ENCODE results near the gene TGFA.

Gene TGFA

GRCh38 chr2:70480468-70480867, 73.2 kb downstream of the TGFA start:
- TF ChIP-seq, protein P1, sequence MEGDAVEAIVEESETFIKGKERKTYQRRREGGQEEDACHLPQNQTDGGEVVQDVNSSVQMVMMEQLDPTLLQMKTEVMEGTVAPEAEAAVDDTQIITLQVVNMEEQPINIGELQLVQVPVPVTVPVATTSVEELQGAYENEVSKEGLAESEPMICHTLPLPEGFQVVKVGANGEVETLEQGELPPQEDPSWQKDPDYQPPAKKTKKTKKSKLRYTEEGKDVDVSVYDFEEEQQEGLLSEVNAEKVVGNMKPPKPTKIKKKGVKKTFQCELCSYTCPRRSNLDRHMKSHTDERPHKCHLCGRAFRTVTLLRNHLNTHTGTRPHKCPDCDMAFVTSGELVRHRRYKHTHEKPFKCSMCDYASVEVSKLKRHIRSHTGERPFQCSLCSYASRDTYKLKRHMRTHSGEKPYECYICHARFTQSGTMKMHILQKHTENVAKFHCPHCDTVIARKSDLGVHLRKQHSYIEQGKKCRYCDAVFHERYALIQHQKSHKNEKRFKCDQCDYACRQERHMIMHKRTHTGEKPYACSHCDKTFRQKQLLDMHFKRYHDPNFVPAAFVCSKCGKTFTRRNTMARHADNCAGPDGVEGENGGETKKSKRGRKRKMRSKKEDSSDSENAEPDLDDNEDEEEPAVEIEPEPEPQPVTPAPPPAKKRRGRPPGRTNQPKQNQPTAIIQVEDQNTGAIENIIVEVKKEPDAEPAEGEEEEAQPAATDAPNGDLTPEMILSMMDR (IDR thresholded peaks at IDR 0.05), result no peak

- TF ChIP-seq, protein P1 (IDR thresholded peaks at IDR 0.05), result no peak
Observed at GRCh38 chr2:70479816-70480215, 73.8 kb downstream of the TGFA start.

GRCh38 chr2:70477441-70477844, 76.2 kb downstream of the TGFA start:
- TF ChIP-seq, protein P1 (IDR thresholded peaks at IDR 0.05), result no peak

GRCh38 chr2:70475266-70475665, 78.4 kb downstream of the TGFA start:
- TF ChIP-seq, protein P1 (IDR thresholded peaks at IDR 0.05), result no peak

- TF ChIP-seq, protein P1 (IDR thresholded peaks at IDR 0.05), result no peak
Observed at GRCh38 chr2:70474256-70474848, 79.3 kb downstream of the TGFA start.

DNA sequence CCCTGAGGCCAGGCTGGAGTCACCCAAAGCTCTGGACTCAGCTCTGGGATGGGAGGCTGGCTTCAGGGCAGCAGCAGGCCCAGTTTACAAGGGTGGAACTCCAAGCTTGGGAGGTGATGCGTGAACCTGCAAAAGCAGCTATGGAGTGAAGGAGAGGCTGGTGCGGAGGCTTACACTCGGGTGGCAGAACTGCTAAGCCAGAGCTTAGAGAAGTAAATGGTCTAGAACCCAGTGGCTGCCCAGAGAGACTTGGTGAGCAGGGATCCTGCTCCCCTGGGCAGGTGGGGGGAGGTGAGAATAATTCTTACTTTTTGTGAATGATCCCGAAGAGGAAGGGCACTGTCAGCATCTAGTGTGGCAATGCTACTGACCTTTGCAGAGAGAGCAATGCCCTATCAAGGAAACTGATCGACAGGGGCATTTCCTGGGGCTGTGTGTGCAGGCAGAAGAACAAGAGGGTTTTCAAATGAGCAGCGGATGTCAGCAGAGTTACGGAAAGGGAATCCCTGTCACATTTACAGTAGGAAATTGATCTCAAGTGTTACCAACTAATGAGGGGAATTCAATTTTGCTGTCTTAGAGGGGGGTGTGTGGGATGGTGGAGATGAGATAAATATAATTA, 80.4 kb downstream of the TGFA start:
- TF ChIP-seq, protein P1 (IDR thresholded peaks at IDR 0.05), result no peak

DNA sequence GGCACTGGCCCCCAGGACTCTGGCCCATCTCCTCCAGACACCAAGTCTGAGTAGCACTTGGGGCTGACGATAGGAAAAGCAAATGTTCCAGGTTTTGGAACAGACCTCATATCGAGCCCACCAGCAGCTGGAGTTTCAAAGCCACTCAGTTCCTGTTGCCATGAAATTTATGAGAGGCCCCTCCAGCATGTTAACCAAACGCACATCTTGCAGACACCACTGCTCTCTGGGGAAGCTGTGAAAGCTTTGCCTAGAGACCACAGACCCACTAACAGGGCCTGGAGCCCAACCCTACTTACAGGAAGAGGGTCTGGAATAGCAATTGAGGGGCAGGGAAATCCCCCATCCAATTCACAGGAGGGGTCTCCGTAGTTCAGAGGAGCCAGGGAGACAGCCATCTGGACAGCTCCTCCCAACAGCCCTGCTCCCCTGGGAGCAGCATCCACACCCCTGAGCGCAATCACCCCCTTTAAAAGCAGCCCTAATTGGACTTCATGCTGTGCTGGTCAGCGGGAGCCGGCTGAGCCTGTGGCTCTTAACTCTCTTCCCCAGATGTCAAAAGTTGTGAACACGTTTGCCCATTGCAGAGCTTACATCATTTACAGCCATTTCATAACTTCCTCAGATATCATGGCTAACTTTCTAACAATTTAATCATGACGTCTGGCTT, 81.3 kb downstream of the TGFA start:
- TF ChIP-seq, protein P1 (IDR thresholded peaks at IDR 0.05), result no peak
